GM23338 (cell line): ENCODE measurements around the gene ZNF438. TPM values are rescaled to one million over a fixed set of nuclear protein-coding genes. Genes with fewer than 3 reads are reported as not detected.

ENCODE experiments used
- ATAC-seq: fragments of 200-7000 bp; cut with Tn5 transposase; 3 replicates; pipeline ENCODE4 v1.9.1; 2020
- DNase-seq: peaks from one replicate; pipeline ENCODE4 v3.0.0-alpha.2; 2015; ENCODE audit warnings: low spot score
- H2AFZ ChIP-seq: fragments of 200-600 bp; sonication (generic); 2 replicates; pipeline ENCODE4 v1.8.0; 2016; ENCODE audit warnings: antibody characterized with exemption, mild to moderate bottlenecking, moderate library complexity
- H3F3A ChIP-seq: fragments of 200-600 bp; sonication (generic); replicated peaks from 2 replicates; pipeline ENCODE4 v1.8.0; 2017; ENCODE audit warnings: antibody characterized with exemption, mixed run types, low read depth
- H3K27ac ChIP-seq: fragments of 200-600 bp; sonication (generic); 2 replicates; pipeline ENCODE4 v1.6.1; 2016; ENCODE audit warnings: low read depth
- H3K27me3 ChIP-seq: fragments of 200-600 bp; sonication (generic); 2 replicates; pipeline ENCODE4 v1.8.0; 2016; ENCODE audit warnings: mild to moderate bottlenecking, mixed run types, moderate library complexity; ENCODE audit not compliant: insufficient read depth
- H3K36me3 ChIP-seq: fragments of 200-600 bp; sonication (generic); 2 replicates; pipeline ENCODE4 v1.8.0; 2016; ENCODE audit warnings: mild to moderate bottlenecking; ENCODE audit not compliant: insufficient read depth
- H3K4me1 ChIP-seq: fragments of 200-600 bp; sonication (generic); 2 replicates; pipeline ENCODE4 v1.8.0; 2016; ENCODE audit warnings: mild to moderate bottlenecking, moderate library complexity; ENCODE audit not compliant: insufficient read depth
- H3K4me2 ChIP-seq: fragments of 200-600 bp; sonication (generic); 2 replicates; pipeline ENCODE4 v1.7.1; 2017; ENCODE audit warnings: mixed run types
- H3K4me3 ChIP-seq: fragments of 200-600 bp; sonication (generic); 2 replicates; pipeline ENCODE4 v1.6.1; 2016; ENCODE audit warnings: mixed run types
- H3K79me2 ChIP-seq: fragments of 200-600 bp; sonication (generic); replicated peaks from 2 replicates; pipeline ENCODE4 v1.8.0; 2017; ENCODE audit warnings: mild to moderate bottlenecking; ENCODE audit not compliant: insufficient read depth
- H3K9me2 ChIP-seq: fragments of 200-600 bp; sonication (generic); 2 replicates; pipeline ENCODE4 v1.8.0; 2017; ENCODE audit not compliant: insufficient read depth
- H4K20me1 ChIP-seq: fragments of 200-600 bp; sonication (generic); replicated peaks from 2 replicates; pipeline ENCODE4 v1.8.0; 2017; ENCODE audit warnings: mild to moderate bottlenecking; ENCODE audit not compliant: insufficient read depth
- H3K27ac Mint-ChIP-seq: 2 replicates; pipeline ENCODE4 v1.8.0; 2020; ENCODE audit warnings: inconsistent platforms, mild to moderate bottlenecking, moderate library complexity, mixed read lengths
- H3K27me3 Mint-ChIP-seq: 3 replicates; pipeline ENCODE4 v1.8.0; 2022; ENCODE audit warnings: low read depth, mild to moderate bottlenecking, moderate library complexity, mixed read lengths, inconsistent platforms; ENCODE audit not compliant: insufficient read depth, poor library complexity
- H3K36me3 Mint-ChIP-seq: 3 replicates; pipeline ENCODE4 v1.8.0; 2021; ENCODE audit warnings: low read depth, mild to moderate bottlenecking, inconsistent platforms, moderate library complexity, mixed read lengths
- H3K4me1 Mint-ChIP-seq: 3 replicates; pipeline ENCODE4 v1.8.0; 2020; ENCODE audit warnings: mild to moderate bottlenecking, inconsistent platforms, mixed read lengths
- H3K4me3 Mint-ChIP-seq: 3 replicates; pipeline ENCODE4 v1.8.0; 2021; ENCODE audit warnings: moderate library complexity, mild to moderate bottlenecking, inconsistent platforms, mixed read lengths
- H3K9me3 Mint-ChIP-seq: 3 replicates; pipeline ENCODE4 v1.8.0; 2020; ENCODE audit warnings: moderate library complexity, mild to moderate bottlenecking, inconsistent platforms, mixed read lengths
- EZH2 ChIP-seq: fragments of 200-600 bp; sonication (generic); IDR thresholded peaks from one replicate; pipeline ENCODE4 v1.8.0; 2017; ENCODE audit warnings: antibody characterized with exemption, mild to moderate bottlenecking, low read depth; ENCODE audit not compliant: unreplicated experiment
- EZH2phosphoT487 ChIP-seq: fragments of 200-600 bp; sonication (generic); IDR thresholded peaks from one replicate; pipeline ENCODE4 v1.8.1; 2018; ENCODE audit warnings: antibody characterized with exemption; ENCODE audit not compliant: unreplicated experiment
- JUNB ChIP-seq: IDR thresholded peaks from one replicate; pipeline ENCODE4 v1.6.1; 2016; ENCODE audit warnings: antibody characterized with exemption; ENCODE audit not compliant: unreplicated experiment
- NANOG ChIP-seq: IDR thresholded peaks from 2 replicates; pipeline ENCODE4 v1.6.1; 2016; ENCODE audit warnings: antibody characterized with exemption, borderline replicate concordance
- POLR2AphosphoS5 ChIP-seq: IDR thresholded peaks from 2 replicates; pipeline ENCODE4 v1.6.1; 2016; ENCODE audit warnings: antibody characterized with exemption, low read depth
- STAT1 ChIP-seq: IDR thresholded peaks from one replicate; pipeline ENCODE4 v1.6.1; 2016; ENCODE audit warnings: antibody characterized with exemption; ENCODE audit not compliant: unreplicated experiment
- ZNF114 ChIP-seq: fragments of 250-450 bp; sonication (Bioruptor Pico); IDR thresholded peaks from 2 replicates; pipeline ENCODE4 v1.5.0; 2020; ENCODE audit warnings: mild to moderate bottlenecking, moderate library complexity
- ZNF331 ChIP-seq: fragments of 250-450 bp; sonication (Bioruptor Pico); IDR thresholded peaks from 2 replicates; pipeline ENCODE4 v1.5.0; 2020; ENCODE audit warnings: low read depth, mild to moderate bottlenecking, moderate library complexity
- polyA plus RNA-seq: library from polyadenylated mRNA; unstranded; fragments of >200 nt; fragmentation: Nextera tagmentation; extraction: Ambion mirVana; gene quantifications from 2 replicates; pipeline ENCODE4 v1.2.1, GENCODE V29; 2016
- total RNA-seq: library from RNA; depleted of rRNA; stranded (reverse); fragments of >200 nt; shearing (Covaris generic); gene quantifications from 2 replicates; pipeline ENCODE4 v1.2.3, GENCODE V29; 2014
- TF ChIP-seq, protein P1 (sequence below): fragments of 250-450 bp; sonication (Bioruptor Pico); IDR thresholded peaks from 2 replicates; pipeline ENCODE4 v1.5.0; 2020; ENCODE audit warnings: mild to moderate bottlenecking, moderate library complexity
- TF ChIP-seq, protein P2 (sequence below): IDR thresholded peaks from one replicate; pipeline ENCODE4 v1.6.1; 2018; ENCODE audit warnings: antibody characterized with exemption; ENCODE audit not compliant: unreplicated experiment
- TF ChIP-seq, protein P3 (sequence below): IDR thresholded peaks from 2 replicates; pipeline ENCODE4 v1.6.1; 2016; ENCODE audit warnings: antibody characterized with exemption
- TF ChIP-seq, protein P4 (sequence below), 2 experiments: fragments of 200-600 bp in 1 of 2; sonication (generic) in 1 of 2; conservative IDR thresholded peaks; 2 replicates each; pipeline versions ENCODE4 v1.5.1 to v1.6.1; 2016 to 2017; ENCODE audit warnings: antibody characterized with exemption in 2 of 2, low read depth in 2 of 2, mild to moderate bottlenecking in 2 of 2, moderate library complexity in 1 of 2

Gene ZNF438
- total and polyA plus RNA-seq, 2 experiments from 2014 or later = 0.91 to 0.94 TPM

DNA sequence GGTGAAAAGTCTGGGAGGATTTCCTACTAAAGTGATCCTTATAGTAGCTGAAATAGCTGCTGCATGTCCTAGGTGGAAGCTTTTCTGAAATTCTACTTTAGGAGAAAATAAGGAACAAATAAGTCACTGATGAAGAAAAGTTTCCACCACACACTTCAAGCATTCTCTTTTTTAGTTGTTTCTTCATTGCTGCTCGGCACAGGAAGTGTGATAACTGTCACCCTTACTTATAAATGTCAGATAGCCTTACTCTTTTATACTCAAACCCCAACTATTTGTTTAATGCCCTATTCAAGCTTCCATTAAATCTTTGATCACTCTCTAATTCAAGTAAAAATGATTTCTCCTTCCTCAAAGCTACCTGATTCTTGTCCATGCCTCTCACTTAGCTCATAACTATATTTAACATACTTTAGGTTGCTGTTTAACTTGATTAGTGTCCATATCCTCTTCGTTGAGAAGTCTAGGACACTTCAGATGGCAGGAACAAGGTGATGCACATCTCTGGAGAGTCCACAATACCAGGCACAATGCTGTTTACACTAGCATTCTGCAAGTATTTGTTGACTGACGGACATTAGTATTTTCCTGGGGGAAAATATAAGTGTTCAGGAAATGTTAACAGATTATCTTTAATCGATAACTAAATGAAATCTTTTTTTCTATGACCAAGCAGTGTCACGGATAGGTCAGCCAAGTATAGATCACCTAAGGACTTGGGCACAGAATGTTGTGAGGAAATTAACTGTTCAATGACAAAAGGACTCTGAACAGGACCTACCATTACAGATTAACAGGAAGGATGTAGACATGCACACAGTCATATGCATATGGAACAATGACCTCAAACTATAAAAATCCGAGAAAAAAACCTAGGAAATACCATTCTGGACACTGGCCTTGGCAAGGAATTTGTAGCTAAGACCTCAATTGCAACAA, 67.4 kb downstream of the ZNF438 start:
- Histone ChIP-seq H3K9me2 (no peaks in the 10 kb centered on the region; the same call in 1 of the 2 replicates), H3K36me3 (no peaks in the 10 kb centered on the region), H3K4me2 (no peak overlapping the region), H3F3A (no peaks in the 10 kb centered on the region), H3K27me3 (no peaks in the 10 kb centered on the region), H2AFZ (no peak overlapping the region), H3K4me3 (no peak overlapping the region), H3K4me1 (no peaks in the 10 kb centered on the region), H4K20me1 (no peaks in the 10 kb centered on the region), H3K27ac (no peak overlapping the region), H3K79me2 (no peaks in the 10 kb centered on the region)
- TF ChIP-seq EZH2 (no peak), JUNB (no peak), ZNF331 (CRISPR knock-in tag) (no peak), NANOG (no peak), POLR2AphosphoS5 (no peak), STAT1 (no peak), ZNF114 (no peak), EZH2phosphoT487 (no peak)
- TF ChIP-seq, protein P1, sequence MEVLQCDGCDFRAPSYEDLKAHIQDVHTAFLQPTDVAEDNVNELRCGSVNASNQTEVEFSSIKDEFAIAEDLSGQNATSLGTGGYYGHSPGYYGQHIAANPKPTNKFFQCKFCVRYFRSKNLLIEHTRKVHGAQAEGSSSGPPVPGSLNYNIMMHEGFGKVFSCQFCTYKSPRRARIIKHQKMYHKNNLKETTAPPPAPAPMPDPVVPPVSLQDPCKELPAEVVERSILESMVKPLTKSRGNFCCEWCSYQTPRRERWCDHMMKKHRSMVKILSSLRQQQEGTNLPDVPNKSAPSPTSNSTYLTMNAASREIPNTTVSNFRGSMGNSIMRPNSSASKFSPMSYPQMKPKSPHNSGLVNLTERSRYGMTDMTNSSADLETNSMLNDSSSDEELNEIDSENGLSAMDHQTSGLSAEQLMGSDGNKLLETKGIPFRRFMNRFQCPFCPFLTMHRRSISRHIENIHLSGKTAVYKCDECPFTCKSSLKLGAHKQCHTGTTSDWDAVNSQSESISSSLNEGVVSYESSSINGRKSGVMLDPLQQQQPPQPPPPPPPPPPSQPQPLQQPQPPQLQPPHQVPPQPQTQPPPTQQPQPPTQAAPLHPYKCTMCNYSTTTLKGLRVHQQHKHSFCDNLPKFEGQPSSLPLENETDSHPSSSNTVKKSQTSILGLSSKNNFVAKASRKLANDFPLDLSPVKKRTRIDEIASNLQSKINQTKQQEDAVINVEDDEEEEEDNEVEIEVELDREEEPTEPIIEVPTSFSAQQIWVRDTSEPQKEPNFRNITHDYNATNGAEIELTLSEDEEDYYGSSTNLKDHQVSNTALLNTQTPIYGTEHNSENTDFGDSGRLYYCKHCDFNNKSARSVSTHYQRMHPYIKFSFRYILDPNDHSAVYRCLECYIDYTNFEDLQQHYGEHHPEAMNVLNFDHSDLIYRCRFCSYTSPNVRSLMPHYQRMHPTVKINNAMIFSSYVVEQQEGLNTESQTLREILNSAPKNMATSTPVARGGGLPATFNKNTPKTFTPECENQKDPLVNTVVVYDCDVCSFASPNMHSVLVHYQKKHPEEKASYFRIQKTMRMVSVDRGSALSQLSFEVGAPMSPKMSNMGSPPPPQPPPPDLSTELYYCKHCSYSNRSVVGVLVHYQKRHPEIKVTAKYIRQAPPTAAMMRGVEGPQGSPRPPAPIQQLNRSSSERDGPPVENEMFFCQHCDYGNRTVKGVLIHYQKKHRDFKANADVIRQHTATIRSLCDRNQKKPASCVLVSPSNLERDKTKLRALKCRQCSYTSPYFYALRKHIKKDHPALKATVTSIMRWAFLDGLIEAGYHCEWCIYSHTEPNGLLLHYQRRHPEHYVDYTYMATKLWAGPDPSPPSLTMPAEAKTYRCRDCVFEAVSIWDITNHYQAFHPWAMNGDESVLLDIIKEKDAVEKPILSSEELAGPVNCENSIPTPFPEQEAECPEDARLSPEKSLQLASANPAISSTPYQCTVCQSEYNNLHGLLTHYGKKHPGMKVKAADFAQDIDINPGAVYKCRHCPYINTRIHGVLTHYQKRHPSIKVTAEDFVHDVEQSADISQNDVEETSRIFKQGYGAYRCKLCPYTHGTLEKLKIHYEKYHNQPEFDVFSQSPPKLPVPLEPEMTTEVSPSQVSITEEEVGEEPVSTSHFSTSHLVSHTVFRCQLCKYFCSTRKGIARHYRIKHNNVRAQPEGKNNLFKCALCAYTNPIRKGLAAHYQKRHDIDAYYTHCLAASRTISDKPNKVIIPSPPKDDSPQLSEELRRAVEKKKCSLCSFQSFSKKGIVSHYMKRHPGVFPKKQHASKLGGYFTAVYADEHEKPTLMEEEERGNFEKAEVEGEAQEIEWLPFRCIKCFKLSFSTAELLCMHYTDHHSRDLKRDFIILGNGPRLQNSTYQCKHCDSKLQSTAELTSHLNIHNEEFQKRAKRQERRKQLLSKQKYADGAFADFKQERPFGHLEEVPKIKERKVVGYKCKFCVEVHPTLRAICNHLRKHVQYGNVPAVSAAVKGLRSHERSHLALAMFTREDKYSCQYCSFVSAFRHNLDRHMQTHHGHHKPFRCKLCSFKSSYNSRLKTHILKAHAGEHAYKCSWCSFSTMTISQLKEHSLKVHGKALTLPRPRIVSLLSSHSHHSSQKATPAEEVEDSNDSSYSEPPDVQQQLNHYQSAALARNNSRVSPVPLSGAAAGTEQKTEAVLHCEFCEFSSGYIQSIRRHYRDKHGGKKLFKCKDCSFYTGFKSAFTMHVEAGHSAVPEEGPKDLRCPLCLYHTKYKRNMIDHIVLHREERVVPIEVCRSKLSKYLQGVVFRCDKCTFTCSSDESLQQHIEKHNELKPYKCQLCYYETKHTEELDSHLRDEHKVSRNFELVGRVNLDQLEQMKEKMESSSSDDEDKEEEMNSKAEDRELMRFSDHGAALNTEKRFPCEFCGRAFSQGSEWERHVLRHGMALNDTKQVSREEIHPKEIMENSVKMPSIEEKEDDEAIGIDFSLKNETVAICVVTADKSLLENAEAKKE (CRISPR knock-in tag) = no peak
- TF ChIP-seq, protein P2, sequence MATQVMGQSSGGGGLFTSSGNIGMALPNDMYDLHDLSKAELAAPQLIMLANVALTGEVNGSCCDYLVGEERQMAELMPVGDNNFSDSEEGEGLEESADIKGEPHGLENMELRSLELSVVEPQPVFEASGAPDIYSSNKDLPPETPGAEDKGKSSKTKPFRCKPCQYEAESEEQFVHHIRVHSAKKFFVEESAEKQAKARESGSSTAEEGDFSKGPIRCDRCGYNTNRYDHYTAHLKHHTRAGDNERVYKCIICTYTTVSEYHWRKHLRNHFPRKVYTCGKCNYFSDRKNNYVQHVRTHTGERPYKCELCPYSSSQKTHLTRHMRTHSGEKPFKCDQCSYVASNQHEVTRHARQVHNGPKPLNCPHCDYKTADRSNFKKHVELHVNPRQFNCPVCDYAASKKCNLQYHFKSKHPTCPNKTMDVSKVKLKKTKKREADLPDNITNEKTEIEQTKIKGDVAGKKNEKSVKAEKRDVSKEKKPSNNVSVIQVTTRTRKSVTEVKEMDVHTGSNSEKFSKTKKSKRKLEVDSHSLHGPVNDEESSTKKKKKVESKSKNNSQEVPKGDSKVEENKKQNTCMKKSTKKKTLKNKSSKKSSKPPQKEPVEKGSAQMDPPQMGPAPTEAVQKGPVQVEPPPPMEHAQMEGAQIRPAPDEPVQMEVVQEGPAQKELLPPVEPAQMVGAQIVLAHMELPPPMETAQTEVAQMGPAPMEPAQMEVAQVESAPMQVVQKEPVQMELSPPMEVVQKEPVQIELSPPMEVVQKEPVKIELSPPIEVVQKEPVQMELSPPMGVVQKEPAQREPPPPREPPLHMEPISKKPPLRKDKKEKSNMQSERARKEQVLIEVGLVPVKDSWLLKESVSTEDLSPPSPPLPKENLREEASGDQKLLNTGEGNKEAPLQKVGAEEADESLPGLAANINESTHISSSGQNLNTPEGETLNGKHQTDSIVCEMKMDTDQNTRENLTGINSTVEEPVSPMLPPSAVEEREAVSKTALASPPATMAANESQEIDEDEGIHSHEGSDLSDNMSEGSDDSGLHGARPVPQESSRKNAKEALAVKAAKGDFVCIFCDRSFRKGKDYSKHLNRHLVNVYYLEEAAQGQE = no peak
- TF ChIP-seq, protein P3, sequence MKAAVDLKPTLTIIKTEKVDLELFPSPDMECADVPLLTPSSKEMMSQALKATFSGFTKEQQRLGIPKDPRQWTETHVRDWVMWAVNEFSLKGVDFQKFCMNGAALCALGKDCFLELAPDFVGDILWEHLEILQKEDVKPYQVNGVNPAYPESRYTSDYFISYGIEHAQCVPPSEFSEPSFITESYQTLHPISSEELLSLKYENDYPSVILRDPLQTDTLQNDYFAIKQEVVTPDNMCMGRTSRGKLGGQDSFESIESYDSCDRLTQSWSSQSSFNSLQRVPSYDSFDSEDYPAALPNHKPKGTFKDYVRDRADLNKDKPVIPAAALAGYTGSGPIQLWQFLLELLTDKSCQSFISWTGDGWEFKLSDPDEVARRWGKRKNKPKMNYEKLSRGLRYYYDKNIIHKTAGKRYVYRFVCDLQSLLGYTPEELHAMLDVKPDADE = no peak
- TF ChIP-seq, protein P4, sequence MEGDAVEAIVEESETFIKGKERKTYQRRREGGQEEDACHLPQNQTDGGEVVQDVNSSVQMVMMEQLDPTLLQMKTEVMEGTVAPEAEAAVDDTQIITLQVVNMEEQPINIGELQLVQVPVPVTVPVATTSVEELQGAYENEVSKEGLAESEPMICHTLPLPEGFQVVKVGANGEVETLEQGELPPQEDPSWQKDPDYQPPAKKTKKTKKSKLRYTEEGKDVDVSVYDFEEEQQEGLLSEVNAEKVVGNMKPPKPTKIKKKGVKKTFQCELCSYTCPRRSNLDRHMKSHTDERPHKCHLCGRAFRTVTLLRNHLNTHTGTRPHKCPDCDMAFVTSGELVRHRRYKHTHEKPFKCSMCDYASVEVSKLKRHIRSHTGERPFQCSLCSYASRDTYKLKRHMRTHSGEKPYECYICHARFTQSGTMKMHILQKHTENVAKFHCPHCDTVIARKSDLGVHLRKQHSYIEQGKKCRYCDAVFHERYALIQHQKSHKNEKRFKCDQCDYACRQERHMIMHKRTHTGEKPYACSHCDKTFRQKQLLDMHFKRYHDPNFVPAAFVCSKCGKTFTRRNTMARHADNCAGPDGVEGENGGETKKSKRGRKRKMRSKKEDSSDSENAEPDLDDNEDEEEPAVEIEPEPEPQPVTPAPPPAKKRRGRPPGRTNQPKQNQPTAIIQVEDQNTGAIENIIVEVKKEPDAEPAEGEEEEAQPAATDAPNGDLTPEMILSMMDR (conservative IDR thresholded peaks at IDR 0.05; ENCODE audit: low read depth in 2 of 2) = no peak
- no peak overlapping the region for H3K27ac Mint-ChIP-seq
- H3K4me3 Mint-ChIP-seq = no peak overlapping the region
- ATAC-seq (no peak), DNase-seq (no peak)
- no peaks in the 10 kb centered on the region for H3K27me3 Mint-ChIP-seq
- no peaks in the 10 kb centered on the region for H3K36me3 Mint-ChIP-seq
- no peaks in the 10 kb centered on the region for H3K9me3 Mint-ChIP-seq
- peaks cover 2% of the 10 kb centered on the region; the same call in 2 of the 3 replicates for H3K4me1 Mint-ChIP-seq
